H9 (cell line): ENCODE data around the gene PHETA1. TPM values are rescaled to one million over a fixed set of nuclear protein-coding genes. Genes with fewer than 3 reads are reported as not detected.

ENCODE experiments used
- DNase-seq: peaks from one replicate; pipeline ENCODE4 v3.0.0-alpha.2; 2017
- H2AFZ ChIP-seq: one replicate; pipeline ENCODE4 v1.6.1; 2013; ENCODE audit warnings: mild to moderate bottlenecking, low read length, control low read depth, moderate library complexity
- H2AK5ac ChIP-seq: 2 replicates; pipeline ENCODE4 v1.6.1; 2013; ENCODE audit warnings: low read length, control low read depth, mixed read lengths; ENCODE audit not compliant: insufficient read length
- H2BK120ac ChIP-seq: one replicate; pipeline ENCODE4 v1.6.1; 2013; ENCODE audit warnings: low read depth, mild to moderate bottlenecking, low read length, control low read depth, inconsistent platforms; ENCODE audit not compliant: poor library complexity, severe bottlenecking
- H2BK12ac ChIP-seq: 2 replicates; pipeline ENCODE4 v1.6.1; 2013; ENCODE audit warnings: low read length, control low read depth, mixed read lengths, low read depth; ENCODE audit not compliant: insufficient read length
- H2BK15ac ChIP-seq: 2 replicates; pipeline ENCODE4 v1.6.1; 2013; ENCODE audit warnings: low read depth, low read length, control low read depth
- H2BK20ac ChIP-seq: one replicate; pipeline ENCODE4 v1.6.1; 2013; ENCODE audit warnings: low read depth, mild to moderate bottlenecking, low read length, control low read depth, inconsistent platforms; ENCODE audit not compliant: poor library complexity, severe bottlenecking
- H2BK5ac ChIP-seq: 2 replicates; pipeline ENCODE4 v1.6.1; 2013; ENCODE audit warnings: low read length, control low read depth, mixed read lengths; ENCODE audit not compliant: insufficient read length
- H3K14ac ChIP-seq: 2 replicates; pipeline ENCODE4 v1.6.1; 2013; ENCODE audit warnings: low read length, control low read depth; ENCODE audit not compliant: insufficient read depth
- H3K18ac ChIP-seq: 2 replicates; pipeline ENCODE4 v1.6.1; 2013; ENCODE audit warnings: low read depth, mild to moderate bottlenecking, mixed read lengths, low read length, control low read depth; ENCODE audit not compliant: insufficient read length
- H3K23ac ChIP-seq: 2 replicates; pipeline ENCODE4 v1.6.1; 2013; ENCODE audit warnings: low read length, control low read depth, mixed read lengths, low read depth; ENCODE audit not compliant: insufficient read length
- H3K23me2 ChIP-seq: 2 replicates; pipeline ENCODE4 v1.6.1; 2013; ENCODE audit warnings: low read depth, mild to moderate bottlenecking, mixed read lengths, low read length, control low read depth; ENCODE audit not compliant: insufficient read length, poor library complexity, severe bottlenecking
- H3K27ac ChIP-seq: 2 replicates; pipeline ENCODE4 v1.5.1; 2013; ENCODE audit warnings: low read length, control low read depth, mixed read lengths, low read depth; ENCODE audit not compliant: insufficient read length
- H3K27me3 ChIP-seq: 2 replicates; pipeline ENCODE4 v1.6.1; 2013; ENCODE audit warnings: low read length, control low read depth, inconsistent platforms; ENCODE audit not compliant: insufficient read depth
- H3K4ac ChIP-seq: 2 replicates; pipeline ENCODE4 v1.6.1; 2013; ENCODE audit warnings: low read depth, mild to moderate bottlenecking, control low read depth, inconsistent platforms, low read length, moderate library complexity
- H3K4me1 ChIP-seq: 2 replicates; pipeline ENCODE4 v1.6.1; 2013; ENCODE audit warnings: low read length, control low read depth, inconsistent platforms; ENCODE audit not compliant: insufficient read depth
- H3K4me2 ChIP-seq: 2 replicates; pipeline ENCODE4 v1.6.1; 2013; ENCODE audit warnings: low read length, control low read depth, mixed read lengths; ENCODE audit not compliant: insufficient read length, insufficient read depth
- H3K56ac ChIP-seq: 2 replicates; pipeline ENCODE4 v1.6.1; 2013; ENCODE audit warnings: low read depth, mild to moderate bottlenecking, mixed read lengths, low read length, control low read depth; ENCODE audit not compliant: insufficient read length
- H3K79me1 ChIP-seq: 2 replicates; pipeline ENCODE4 v1.6.1; 2013; ENCODE audit warnings: low read depth, mild to moderate bottlenecking, moderate library complexity, low read length, control low read depth, inconsistent platforms; ENCODE audit not compliant: insufficient read depth, poor library complexity, severe bottlenecking
- H3K79me2 ChIP-seq: 2 replicates; pipeline ENCODE4 v1.6.1; 2013; ENCODE audit warnings: low read length, control low read depth, inconsistent platforms; ENCODE audit not compliant: insufficient read depth
- H3K9ac ChIP-seq: 2 replicates; pipeline ENCODE4 v1.6.1; 2013; ENCODE audit warnings: low read length, control low read depth, mixed read lengths; ENCODE audit not compliant: insufficient read length; ENCODE audit errors: extremely low read depth
- H3K9me3 ChIP-seq: one replicate; pipeline ENCODE4 v1.6.1; 2013; ENCODE audit warnings: low read depth, low read length, inconsistent platforms; ENCODE audit not compliant: control insufficient read depth
- H3T11ph ChIP-seq: one replicate; pipeline ENCODE4 v1.6.1; 2013; ENCODE audit warnings: mild to moderate bottlenecking, low read length, control low read depth, inconsistent platforms
- H4K20me1 ChIP-seq: one replicate; pipeline ENCODE4 v1.6.1; 2013; ENCODE audit not compliant: control insufficient read depth, insufficient read length, insufficient read depth
- H4K5ac ChIP-seq: 2 replicates; pipeline ENCODE4 v1.6.1; 2013; ENCODE audit warnings: low read depth, mild to moderate bottlenecking, mixed read lengths, low read length, control low read depth; ENCODE audit not compliant: insufficient read length
- H4K8ac ChIP-seq: replicated peaks from 2 replicates; pipeline ENCODE4 v1.6.1; 2013; ENCODE audit warnings: low read length, control low read depth, mixed read lengths, low read depth; ENCODE audit not compliant: insufficient read length
- H4K91ac ChIP-seq: 2 replicates; pipeline ENCODE4 v1.6.1; 2013; ENCODE audit warnings: low read depth, mild to moderate bottlenecking, moderate library complexity, mixed read lengths, low read length, control low read depth; ENCODE audit not compliant: insufficient read length
- H3K27ac Mint-ChIP-seq, 3 experiments: 2 replicates in 2 of 3; 3 replicates in 1 of 3; pipeline ENCODE4 v1.8.0; 2020 to 2021; ENCODE audit warnings: mixed read lengths in 3 of 3, mild to moderate bottlenecking in 1 of 3, moderate library complexity in 1 of 3
- H3K27me3 Mint-ChIP-seq: 2 replicates; pipeline ENCODE4 v1.8.0; 2021; ENCODE audit warnings: low read depth, mild to moderate bottlenecking, moderate library complexity, mixed read lengths
- H3K36me3 Mint-ChIP-seq, 3 experiments: 2 replicates in 2 of 3; 3 replicates in 1 of 3; pipeline ENCODE4 v1.8.0; 2020 to 2021; ENCODE audit warnings: low read depth in 3 of 3, mixed read lengths in 3 of 3; ENCODE audit not compliant: insufficient read depth in 1 of 3
- H3K4me1 Mint-ChIP-seq, 2 experiments: 2 replicates each; pipeline ENCODE4 v1.8.0; 2020; ENCODE audit warnings: mixed read lengths in 2 of 2
- H3K4me3 Mint-ChIP-seq, 2 experiments: 2 replicates in 1 of 2; 3 replicates in 1 of 2; pipeline ENCODE4 v1.8.0; 2020 to 2021; ENCODE audit warnings: mild to moderate bottlenecking in 2 of 2, mixed read lengths in 2 of 2, moderate library complexity in 1 of 2
- H3K9me3 Mint-ChIP-seq, 2 experiments: 2 replicates in 1 of 2; 3 replicates in 1 of 2; pipeline ENCODE4 v1.8.0; 2020; ENCODE audit warnings: mild to moderate bottlenecking in 2 of 2, mixed read lengths in 2 of 2, moderate library complexity in 1 of 2
- CTCF ChIP-seq: fragments of 200-600 bp; sonication (generic); conservative IDR thresholded peaks from 3 replicates; pipeline ENCODE4 v1.8.0; 2021; ENCODE audit warnings: antibody characterized with exemption, mild to moderate bottlenecking
- WGBS: extraction: QIAGEN DNeasy Blood & Tissue Kit; methylation state at CpG from one replicate; pipeline ENCODE4 v1.1.7; 2013; ENCODE audit warnings: missing lambda C conversion rate, low lambda C conversion rate, mixed read lengths; ENCODE audit not compliant: insufficient read length; ENCODE audit errors: extremely low coverage; 5-methylcytosine and 5-hydroxymethylcytosine counted together
- total RNA-seq: library from RNA; stranded (reverse); gene quantifications from 2 replicates; pipeline ENCODE4 v1.2.1, GENCODE V29; 2021

The PHETA1 gene
- total RNA-seq, 1 experiment from 2014 or later, result 13.1 TPM

DNA sequence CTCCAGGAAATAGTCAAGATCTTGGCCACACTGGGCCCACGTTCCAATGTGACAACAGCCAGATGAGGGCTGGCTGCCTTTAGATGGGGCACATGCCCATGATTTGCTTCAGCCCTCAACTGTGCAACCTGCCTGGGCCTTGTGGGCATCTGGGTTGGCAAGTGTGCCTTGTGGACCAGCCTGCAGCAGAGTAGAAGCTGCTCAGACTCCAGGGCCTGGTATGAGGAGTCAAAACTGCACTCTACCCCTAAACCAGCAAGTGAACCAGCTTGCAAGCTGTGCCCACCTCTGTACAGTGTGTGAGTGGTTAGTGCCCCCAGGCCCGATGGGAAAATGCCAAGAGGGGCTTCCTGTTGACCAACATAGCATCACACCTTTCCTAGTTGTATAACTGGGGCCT is 17.9 kb downstream of the PHETA1 start:
- Histone ChIP-seq H2BK20ac (no peak overlapping the region), H3K9ac (no peak overlapping the region), H4K8ac (no peak overlapping the region), H4K91ac (no peak overlapping the region), H2AFZ (no peak overlapping the region), H3K27ac (no peak overlapping the region), H2BK120ac (no peak overlapping the region), H3K79me2 (no peaks in the 10 kb centered on the region), H3K56ac (no peak overlapping the region), H3K23me2 (no peaks in the 10 kb centered on the region), H3K4ac (no peak overlapping the region), H3K18ac (no peak overlapping the region), H3T11ph (no peak overlapping the region), H4K5ac (no peak overlapping the region), H3K27me3 (no peaks in the 10 kb centered on the region), H2BK15ac (no peak overlapping the region), H3K9me3 (peaks cover 14% of the 10 kb centered on the region), H3K14ac (no peak overlapping the region), H3K4me1 (no peaks in the 10 kb centered on the region), H4K20me1 (no peaks in the 10 kb centered on the region), H2BK12ac (no peak overlapping the region), H2BK5ac (no peak overlapping the region), H3K79me1 (no peaks in the 10 kb centered on the region), H2AK5ac (no peak overlapping the region), H3K23ac (no peak overlapping the region), H3K4me2 (no peak overlapping the region)
- DNase-seq, result no peak
- Mint-ChIP-seq H3K27me3 (peaks cover 5% of the 10 kb centered on the region; the same call in 1 of the 2 replicates), H3K27ac (no peak overlapping the region), H3K4me1 (peaks cover 8 to 12% of the 10 kb centered on the region in 2 experiments; a peak in 3 of 4 replicates), H3K36me3 (peaks cover 16 to 28% (median 22%) of the 10 kb centered on the region in 3 experiments; a peak in 6 of 7 replicates), H3K4me3 (no peak overlapping the region), H3K9me3 (peaks cover 20 to 21% of the 10 kb centered on the region in 2 experiments)
- WGBS, result no CpG with 5 or more reads among the region's 2 CpGs
- no peak for TF ChIP-seq CTCF
